Hepatocyte (in vitro differentiated cells): ENCODE data around the gene TBCD.

Experiments used
- CTCF ChIP-seq: fragments of 200-600 bp; sonication (generic); IDR thresholded peaks from 2 replicates; pipeline ENCODE4 v1.5.1; 2016; ENCODE audit warnings: antibody characterized with exemption, mild to moderate bottlenecking; ENCODE audit not compliant: poor library complexity
- EZH2 ChIP-seq: fragments of 200-600 bp; sonication (generic); IDR thresholded peaks from 2 replicates; pipeline ENCODE4 v1.6.1; 2016; ENCODE audit warnings: antibody characterized with exemption, mild to moderate bottlenecking, borderline replicate concordance

GRCh38 chr17:82748756-82749155 lies 3.1 kb upstream of the TBCD start:
- no peak for TF ChIP-seq CTCF
- no peak for TF ChIP-seq EZH2
